Cardiac septum (tissue), 1 donor: ENCODE measurements around the gene SON. TPM values are rescaled to one million over a fixed set of nuclear protein-coding genes. Genes with fewer than 3 reads are reported as not detected.

Source experiments
- DNase-seq: peaks from one replicate; pipeline ENCODE4 v3.0.0-alpha.2; 2020; ENCODE audit warnings: low spot score
- intact Hi-C: fragments of 100-400 bp; cut with DNase I; formaldehyde crosslinking; loops from one replicate; pipeline ENCODE4 v1.14.0; 2022
- total RNA-seq: library from RNA; stranded (reverse); fragmentation: NEBNext Ultra II Directional; extraction: Animal tissue kit (Norgen Biotek cat#: 25700); gene quantifications from one replicate; pipeline ENCODE4 v1.2.1, GENCODE V29; 2021
- donor health status: DM: no; HTN: no; CAD: no.

SON gene
- total RNA-seq, 1 donor from 2014 or later = 212 TPM

DNA sequence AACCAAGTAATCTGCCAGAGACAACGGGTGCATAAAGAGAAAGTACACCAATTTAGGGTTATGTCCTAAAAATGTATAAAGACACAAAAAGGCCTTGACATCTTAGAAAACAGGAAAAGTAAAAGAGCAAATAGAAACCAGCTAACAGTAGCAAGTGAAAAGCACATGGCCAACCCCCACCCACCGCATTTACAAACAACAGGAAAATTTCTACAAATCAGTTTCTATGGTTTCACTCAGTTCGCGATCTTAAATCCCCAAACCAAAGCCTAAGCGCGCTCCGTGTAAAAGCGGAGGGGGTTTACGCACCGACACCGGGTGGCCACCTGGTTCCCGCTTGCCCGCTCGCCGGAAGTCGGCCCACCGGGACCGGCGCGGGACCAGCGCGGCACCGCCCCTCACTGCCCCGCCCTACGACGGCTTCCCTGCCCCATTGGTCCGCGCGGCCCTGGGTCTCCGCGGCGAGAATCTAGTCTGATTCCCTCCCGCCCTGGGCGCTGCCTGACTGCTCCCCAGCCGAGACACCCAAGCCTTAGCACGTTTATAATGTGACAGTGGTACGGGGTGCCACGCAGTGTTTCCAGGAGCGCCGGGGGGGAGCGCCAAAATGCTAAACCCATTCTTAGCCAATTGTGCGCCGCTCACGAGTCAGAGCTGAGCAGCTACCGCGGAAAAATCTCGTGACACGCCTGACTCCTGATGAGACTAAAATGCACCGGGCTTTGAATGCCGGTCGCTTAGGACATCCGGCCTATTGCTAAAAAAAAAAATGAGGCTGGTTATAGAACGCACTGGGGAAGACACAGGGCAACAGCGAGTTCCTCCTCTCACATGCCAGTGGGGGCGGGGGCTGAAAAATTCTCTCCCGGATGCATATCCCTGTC is 840 bp upstream of the SON start, which contains the start of gene GART:
Gene GART (minus strand): TSS at position 362 of the 884 bp plus-strand sequence. CDS start 2,802 bp downstream, outside the sequence.
- DNase-seq = peak; percentile 92
- intact Hi-C loops = loop anchor here (1.0 to 2.0 kb wide), 2 partner anchors 47 to 815 kb away; partner anchors contain the start of gene DONSON

DNA sequence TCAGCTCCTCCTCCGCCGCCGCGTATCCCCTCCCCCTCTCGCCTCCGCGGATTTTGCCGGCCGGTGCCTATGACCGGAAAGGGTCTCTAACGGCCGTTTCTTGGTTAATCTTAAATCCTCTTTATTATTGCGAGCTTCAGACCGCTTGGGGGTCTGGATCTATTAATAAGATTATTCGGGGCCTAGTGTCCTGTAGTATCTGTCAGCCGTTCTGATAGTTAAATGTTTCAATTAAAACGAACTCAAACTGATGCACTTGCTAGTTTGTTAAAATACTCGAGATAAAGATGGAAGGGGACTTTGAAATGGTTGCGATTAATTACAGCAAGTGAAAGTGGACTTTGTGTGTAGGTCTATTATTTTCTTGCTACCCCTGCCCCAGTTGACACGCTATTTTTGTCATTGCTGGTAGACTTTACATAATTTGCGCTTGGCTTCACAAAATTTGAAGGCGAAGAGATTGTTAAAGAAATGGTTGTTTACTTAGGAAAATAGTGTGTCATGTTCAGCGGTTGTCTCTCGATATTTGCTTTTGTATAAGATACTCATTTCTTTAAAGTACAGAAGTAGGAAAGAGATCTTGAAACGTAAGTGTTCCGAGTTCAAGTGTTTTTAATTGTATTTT is 779 bp downstream of the SON start:
- DNase-seq = peak; percentile 84
- intact Hi-C loops = loop anchor here (2.0 kb wide), 1 partner anchor 45 kb away; the partner anchor contains the start of gene DONSON

DNA sequence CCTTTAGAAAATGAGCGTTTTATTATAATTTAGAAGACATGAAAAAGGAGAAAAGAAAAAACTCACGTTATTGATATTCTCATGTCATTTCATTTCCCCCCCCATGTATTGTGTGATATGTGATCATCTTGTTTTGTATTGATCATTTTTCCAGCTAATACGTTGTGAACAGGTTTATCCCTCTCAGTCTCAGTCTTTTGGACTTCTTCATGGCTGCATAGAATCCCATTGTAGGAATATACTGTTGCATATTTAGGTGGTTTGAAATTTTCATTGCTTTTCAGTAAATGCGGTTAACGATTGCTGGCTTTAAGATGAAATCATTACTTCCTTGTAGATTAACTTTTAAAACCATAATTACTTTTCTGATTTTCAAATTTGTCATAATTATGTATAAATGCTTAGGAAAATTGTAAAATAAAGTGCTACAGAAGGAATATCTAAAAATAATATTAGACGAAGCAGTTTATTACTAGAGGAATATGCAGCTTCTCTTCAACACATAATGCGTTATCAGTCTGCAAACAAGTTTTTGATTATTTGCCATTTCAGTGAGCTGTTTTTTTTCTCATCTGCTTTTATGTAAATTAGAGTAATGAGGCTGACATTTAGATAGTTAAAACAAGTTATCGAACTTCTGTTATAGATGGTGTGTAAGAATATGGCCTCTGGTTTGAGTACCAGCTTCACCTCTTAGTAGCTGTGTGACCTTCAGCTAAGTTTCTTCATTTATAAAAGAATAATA is 1.8 kb downstream of the SON start:
- intact Hi-C loops = no loop called here
- no peak for DNase-seq

DNA sequence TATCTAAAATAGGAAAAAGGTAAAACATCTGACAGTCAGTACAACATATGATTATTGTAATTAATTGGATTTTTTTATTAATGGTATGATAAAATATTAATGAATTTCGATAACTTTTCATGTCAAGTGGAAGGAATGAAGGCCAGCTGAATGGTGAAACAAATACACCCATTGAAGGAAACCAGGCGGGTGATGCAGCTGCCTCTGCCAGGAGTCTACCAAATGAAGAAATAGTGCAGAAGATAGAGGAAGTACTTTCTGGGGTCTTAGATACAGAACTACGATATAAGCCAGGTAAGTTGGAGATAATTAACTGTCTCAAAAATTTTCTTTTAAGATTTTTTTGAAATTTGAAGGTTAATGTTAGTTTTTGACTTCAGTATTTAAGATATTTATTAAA is 3.2 kb downstream of the SON start:
- intact Hi-C loops = no loop called here
- DNase-seq = no peak

- no peak for DNase-seq
- intact Hi-C loops = no loop called here
These were observed 7.3 kb downstream of the SON start for GRCh38 chr21:33549848-33550771.

DNA sequence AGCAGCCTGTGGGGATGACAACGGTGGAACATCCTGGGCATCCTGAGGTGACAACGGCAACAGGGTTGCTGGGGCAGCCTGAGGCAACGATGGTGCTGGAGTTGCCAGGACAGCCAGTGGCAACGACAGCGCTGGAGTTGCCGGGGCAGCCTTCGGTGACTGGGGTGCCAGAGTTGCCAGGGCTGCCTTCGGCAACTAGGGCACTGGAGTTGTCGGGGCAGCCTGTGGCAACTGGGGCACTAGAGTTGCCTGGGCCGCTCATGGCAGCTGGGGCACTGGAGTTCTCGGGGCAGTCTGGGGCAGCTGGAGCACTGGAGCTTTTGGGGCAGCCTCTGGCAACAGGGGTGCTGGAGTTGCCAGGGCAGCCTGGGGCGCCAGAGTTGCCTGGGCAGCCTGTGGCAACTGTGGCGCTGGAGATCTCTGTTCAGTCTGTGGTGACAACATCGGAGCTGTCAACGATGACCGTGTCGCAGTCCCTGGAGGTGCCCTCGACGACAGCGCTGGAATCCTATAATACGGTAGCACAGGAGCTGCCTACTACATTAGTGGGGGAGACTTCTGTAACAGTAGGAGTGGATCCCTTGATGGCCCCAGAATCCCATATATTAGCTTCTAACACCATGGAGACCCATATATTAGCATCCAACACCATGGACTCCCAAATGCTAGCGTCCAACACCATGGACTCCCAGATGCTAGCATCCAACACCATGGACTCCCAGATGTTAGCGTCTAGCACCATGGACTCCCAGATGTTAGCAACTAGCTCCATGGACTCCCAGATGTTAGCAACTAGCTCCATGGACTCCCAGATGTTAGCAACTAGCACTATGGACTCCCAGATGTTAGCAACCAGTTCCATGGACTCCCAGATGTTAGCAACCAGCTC is 8.2 kb downstream of the SON start:
- no peak for DNase-seq

GRCh38 chr21:33551664-33552063 is 8.8 kb downstream of the SON start:
- no peak for DNase-seq
- intact Hi-C loops = no loop called here

More for the DNA sequence above, 8.2 kb downstream of the SON start:
- intact Hi-C loops = no loop called here

DNA sequence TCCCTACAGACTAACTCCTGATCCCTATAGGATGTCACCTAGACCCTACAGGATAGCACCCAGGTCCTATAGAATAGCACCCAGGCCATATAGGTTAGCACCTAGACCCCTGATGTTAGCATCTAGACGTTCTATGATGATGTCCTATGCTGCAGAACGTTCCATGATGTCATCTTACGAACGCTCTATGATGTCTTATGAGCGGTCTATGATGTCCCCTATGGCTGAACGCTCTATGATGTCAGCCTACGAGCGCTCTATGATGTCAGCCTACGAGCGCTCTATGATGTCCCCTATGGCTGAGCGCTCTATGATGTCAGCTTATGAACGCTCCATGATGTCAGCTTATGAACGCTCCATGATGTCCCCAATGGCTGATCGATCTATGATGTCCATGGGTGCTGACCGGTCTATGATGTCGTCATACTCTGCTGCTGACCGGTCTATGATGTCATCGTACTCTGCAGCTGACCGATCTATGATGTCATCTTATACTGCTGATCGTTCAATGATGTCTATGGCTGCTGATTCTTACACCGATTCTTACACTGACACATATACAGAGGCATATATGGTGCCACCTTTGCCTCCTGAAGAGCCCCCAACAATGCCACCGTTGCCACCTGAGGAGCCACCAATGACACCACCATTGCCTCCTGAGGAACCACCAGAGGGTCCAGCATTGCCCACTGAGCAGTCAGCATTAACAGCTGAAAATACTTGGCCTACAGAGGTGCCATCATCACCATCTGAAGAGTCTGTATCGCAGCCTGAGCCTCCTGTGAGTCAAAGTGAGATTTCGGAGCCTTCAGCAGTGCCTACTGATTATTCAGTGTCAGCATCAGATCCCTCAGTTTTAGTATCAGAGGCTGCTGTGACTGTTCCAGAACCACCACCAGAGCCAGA is 9.5 kb downstream of the SON start:
- intact Hi-C loops = no loop called here
- DNase-seq = no peak

- no peak for DNase-seq
- intact Hi-C loops = no loop called here
These were observed 10.3 kb downstream of the SON start for GRCh38 chr21:33552999-33553598.

- intact Hi-C loops = no loop called here
- DNase-seq = no peak
These were observed 11.6 kb downstream of the SON start for GRCh38 chr21:33554236-33554981.

DNA sequence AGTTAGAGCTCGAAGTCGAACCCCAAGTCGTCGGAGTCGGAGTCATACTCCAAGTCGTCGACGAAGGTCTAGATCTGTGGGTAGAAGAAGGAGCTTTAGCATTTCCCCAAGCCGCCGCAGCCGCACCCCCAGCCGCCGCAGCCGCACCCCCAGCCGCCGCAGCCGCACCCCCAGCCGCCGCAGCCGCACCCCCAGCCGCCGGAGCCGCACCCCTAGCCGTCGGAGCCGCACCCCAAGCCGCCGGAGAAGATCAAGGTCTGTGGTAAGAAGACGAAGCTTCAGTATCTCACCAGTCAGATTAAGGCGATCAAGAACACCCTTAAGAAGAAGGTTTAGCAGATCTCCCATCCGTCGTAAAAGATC is 12.1 kb downstream of the SON start:
- DNase-seq = no peak
- intact Hi-C loops = no loop called here

- intact Hi-C loops = no loop called here
- DNase-seq = no peak
These were observed 14.6 kb downstream of the SON start for GRCh38 chr21:33557447-33557846.

DNA sequence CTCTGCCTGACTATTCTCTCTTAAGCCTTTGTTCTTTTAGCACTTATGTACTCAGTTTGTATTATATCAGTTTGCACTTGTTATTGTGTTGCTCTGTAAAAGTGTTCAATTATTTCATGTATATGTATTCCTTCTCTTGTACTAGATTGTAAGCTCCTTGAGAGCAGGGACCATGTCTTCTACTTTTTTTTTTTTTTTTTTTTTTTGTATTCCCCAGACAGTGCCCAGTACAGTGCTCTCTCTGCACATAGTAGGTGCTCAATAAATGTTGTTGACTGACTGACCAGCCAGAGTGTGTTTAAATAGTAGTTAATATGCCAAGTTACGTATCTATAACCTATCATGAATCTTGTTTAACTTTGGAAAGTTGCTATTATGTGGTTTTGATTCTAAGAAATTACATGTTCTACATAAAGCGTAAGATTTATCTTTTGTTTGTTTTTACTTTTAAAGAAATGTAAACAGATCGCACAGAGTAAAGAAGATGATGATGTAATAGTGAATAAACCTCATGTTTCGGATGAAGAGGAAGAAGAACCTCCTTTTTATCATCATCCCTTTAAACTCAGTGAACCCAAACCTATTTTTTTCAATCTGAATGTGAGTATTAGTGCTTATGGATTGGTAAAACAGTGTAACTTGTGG is 16.1 kb downstream of the SON start:
- intact Hi-C loops = no loop called here
- no peak for DNase-seq

DNA sequence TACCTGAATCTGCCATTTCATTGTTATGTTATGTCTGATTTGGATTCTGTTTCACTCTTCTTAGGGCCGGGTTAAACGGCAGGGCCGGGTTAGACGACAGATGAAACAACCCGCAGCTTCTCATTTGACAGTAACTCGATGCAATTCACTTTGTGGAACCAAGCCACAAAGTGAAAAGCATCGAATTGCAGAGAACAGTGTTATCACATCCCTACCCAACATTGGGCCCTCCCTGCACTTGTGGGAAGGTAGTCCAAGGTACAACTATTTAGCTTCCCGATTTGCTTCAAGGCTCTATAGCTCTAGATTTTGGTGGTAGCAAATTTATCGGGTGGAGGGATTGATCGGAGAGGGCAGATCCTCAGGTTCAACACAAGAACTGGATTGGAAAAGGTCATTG is 17.0 kb downstream of the SON start:
- intact Hi-C loops = no loop called here
- no peak for DNase-seq

DNA sequence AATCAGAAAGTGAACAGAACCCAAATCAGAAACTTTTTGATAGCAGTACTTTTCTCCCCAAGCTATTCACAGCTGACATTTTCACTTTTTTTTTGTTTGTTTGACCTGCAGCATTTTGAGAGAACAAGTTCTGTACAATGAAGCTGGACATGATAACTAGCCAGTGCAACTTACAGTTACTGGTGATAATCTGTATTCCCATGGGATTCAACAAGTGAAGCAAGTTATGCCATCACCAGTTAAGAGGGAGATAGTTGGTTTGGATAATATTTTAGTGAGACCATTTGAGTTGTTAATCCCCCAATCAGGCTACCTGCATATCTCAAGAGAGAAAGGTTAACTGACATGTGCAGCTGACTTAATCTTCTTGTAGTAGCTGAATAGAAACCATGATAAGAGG is 18.1 kb downstream of the SON start:
- no peak for DNase-seq
- intact Hi-C loops = no loop called here

DNA sequence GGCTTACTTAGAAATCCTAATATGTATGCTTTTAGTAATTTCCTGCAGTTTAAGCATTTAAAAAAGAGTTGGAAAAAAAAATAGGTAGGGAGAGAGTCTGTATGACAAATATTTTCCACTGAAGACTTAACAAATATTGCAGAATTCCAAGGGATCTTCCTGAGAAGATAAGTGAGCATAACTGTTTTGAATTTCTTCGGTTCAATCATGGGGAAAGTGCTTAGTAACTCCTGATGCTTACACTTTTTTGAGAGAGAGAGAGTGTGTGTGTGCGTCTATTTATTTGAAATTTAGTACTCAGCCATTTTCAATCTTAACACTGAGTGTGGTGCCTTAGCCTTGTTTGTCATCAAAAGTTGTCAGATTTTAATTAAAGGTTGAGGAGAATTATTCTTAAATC is 18.5 kb downstream of the SON start:
- DNase-seq = no peak
- intact Hi-C loops = no loop called here
